ENCODE data around the gene THOC6. TPM values are rescaled to one million over a fixed set of nuclear protein-coding genes. Genes with fewer than 3 reads are reported as not detected.

The THOC6 gene
- total and polyA plus RNA-seq, 2 experiments from 2014 or later: 71.4 to 90.6 TPM

DNA sequence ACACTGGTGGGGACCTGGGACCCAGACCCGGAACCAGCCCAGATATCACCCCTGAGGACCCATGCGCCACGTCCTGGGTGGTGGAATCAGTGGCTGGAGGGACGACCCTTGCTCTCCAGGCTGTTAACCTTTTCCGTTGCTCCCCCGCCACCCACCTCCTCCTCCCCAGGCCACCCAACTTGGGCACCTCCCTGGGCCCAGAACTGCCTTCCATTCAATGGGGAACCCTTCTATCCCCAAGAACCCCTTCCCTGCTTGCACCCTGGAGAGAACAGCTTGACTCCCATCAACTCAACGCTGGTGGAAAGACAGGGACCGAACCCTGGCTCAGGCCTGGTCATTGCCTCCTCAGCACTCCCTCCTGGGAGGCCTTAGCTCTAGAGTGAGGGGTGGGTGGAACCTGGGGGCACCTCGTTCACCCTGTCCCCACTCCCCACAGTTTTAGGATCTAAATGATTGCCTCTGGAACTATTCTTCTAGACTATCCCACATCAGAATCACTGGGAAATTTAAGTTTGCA is 35.9 kb downstream of the THOC6 start:
- TF ChIP-seq ZNF331 (CRISPR knock-in tag; IDR thresholded peaks at IDR 0.05; ENCODE audit: low read depth): no peak
- no peak for TF ChIP-seq STAT1 (IDR thresholded peaks at IDR 0.05; ENCODE audit: unreplicated experiment)
- TF ChIP-seq EZH2 (IDR thresholded peaks at IDR 0.05; ENCODE audit: low read depth, unreplicated experiment): no peak
- no peak for TF ChIP-seq POLR2AphosphoS5 (IDR thresholded peaks at IDR 0.05; ENCODE audit: low read depth)
- TF ChIP-seq, protein P1, sequence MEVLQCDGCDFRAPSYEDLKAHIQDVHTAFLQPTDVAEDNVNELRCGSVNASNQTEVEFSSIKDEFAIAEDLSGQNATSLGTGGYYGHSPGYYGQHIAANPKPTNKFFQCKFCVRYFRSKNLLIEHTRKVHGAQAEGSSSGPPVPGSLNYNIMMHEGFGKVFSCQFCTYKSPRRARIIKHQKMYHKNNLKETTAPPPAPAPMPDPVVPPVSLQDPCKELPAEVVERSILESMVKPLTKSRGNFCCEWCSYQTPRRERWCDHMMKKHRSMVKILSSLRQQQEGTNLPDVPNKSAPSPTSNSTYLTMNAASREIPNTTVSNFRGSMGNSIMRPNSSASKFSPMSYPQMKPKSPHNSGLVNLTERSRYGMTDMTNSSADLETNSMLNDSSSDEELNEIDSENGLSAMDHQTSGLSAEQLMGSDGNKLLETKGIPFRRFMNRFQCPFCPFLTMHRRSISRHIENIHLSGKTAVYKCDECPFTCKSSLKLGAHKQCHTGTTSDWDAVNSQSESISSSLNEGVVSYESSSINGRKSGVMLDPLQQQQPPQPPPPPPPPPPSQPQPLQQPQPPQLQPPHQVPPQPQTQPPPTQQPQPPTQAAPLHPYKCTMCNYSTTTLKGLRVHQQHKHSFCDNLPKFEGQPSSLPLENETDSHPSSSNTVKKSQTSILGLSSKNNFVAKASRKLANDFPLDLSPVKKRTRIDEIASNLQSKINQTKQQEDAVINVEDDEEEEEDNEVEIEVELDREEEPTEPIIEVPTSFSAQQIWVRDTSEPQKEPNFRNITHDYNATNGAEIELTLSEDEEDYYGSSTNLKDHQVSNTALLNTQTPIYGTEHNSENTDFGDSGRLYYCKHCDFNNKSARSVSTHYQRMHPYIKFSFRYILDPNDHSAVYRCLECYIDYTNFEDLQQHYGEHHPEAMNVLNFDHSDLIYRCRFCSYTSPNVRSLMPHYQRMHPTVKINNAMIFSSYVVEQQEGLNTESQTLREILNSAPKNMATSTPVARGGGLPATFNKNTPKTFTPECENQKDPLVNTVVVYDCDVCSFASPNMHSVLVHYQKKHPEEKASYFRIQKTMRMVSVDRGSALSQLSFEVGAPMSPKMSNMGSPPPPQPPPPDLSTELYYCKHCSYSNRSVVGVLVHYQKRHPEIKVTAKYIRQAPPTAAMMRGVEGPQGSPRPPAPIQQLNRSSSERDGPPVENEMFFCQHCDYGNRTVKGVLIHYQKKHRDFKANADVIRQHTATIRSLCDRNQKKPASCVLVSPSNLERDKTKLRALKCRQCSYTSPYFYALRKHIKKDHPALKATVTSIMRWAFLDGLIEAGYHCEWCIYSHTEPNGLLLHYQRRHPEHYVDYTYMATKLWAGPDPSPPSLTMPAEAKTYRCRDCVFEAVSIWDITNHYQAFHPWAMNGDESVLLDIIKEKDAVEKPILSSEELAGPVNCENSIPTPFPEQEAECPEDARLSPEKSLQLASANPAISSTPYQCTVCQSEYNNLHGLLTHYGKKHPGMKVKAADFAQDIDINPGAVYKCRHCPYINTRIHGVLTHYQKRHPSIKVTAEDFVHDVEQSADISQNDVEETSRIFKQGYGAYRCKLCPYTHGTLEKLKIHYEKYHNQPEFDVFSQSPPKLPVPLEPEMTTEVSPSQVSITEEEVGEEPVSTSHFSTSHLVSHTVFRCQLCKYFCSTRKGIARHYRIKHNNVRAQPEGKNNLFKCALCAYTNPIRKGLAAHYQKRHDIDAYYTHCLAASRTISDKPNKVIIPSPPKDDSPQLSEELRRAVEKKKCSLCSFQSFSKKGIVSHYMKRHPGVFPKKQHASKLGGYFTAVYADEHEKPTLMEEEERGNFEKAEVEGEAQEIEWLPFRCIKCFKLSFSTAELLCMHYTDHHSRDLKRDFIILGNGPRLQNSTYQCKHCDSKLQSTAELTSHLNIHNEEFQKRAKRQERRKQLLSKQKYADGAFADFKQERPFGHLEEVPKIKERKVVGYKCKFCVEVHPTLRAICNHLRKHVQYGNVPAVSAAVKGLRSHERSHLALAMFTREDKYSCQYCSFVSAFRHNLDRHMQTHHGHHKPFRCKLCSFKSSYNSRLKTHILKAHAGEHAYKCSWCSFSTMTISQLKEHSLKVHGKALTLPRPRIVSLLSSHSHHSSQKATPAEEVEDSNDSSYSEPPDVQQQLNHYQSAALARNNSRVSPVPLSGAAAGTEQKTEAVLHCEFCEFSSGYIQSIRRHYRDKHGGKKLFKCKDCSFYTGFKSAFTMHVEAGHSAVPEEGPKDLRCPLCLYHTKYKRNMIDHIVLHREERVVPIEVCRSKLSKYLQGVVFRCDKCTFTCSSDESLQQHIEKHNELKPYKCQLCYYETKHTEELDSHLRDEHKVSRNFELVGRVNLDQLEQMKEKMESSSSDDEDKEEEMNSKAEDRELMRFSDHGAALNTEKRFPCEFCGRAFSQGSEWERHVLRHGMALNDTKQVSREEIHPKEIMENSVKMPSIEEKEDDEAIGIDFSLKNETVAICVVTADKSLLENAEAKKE (CRISPR knock-in tag; IDR thresholded peaks at IDR 0.05): no peak
- TF ChIP-seq, protein P2, sequence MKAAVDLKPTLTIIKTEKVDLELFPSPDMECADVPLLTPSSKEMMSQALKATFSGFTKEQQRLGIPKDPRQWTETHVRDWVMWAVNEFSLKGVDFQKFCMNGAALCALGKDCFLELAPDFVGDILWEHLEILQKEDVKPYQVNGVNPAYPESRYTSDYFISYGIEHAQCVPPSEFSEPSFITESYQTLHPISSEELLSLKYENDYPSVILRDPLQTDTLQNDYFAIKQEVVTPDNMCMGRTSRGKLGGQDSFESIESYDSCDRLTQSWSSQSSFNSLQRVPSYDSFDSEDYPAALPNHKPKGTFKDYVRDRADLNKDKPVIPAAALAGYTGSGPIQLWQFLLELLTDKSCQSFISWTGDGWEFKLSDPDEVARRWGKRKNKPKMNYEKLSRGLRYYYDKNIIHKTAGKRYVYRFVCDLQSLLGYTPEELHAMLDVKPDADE (IDR thresholded peaks at IDR 0.05): no peak
- DNase-seq (ENCODE audit: low spot score): no peak
- H3K27ac ChIP-seq (ENCODE audit: low read depth): 0 out of 2 replicates have a peak overlapping the region, but pooled peaks have one; percentile 55

More for the DNA sequence above, 35.9 kb downstream of the THOC6 start:
- peaks cover 4% of the 10 kb centered on the region; the same call in 1 of the 2 replicates for H3K27me3 ChIP-seq (ENCODE audit: insufficient read depth)
- Mint-ChIP-seq H3K27me3 (ENCODE audit: insufficient read depth, low read depth, poor library complexity) (peaks cover 17% of the 10 kb centered on the region), H3K36me3 (ENCODE audit: low read depth) (peaks cover 13% of the 10 kb centered on the region; the same call in 2 of the 3 replicates), H3K4me3 (peak overlapping the region; percentile 73), H3K9me3 (no peaks in the 10 kb centered on the region), H3K27ac (no peak overlapping the region; the same call in 1 of the 2 replicates), H3K4me1 (peaks cover 27% of the 10 kb centered on the region)
- H3K9me2 ChIP-seq (ENCODE audit: insufficient read depth): no peaks in the 10 kb centered on the region
- peak overlapping the region; percentile 90; the same call in 1 of the 2 replicates for H2AFZ ChIP-seq
- H4K20me1 ChIP-seq (replicated peaks; ENCODE audit: insufficient read depth): no peaks in the 10 kb centered on the region; the same call in 1 of the 2 replicates
- peaks cover 14% of the 10 kb centered on the region for H3K4me1 ChIP-seq (ENCODE audit: insufficient read depth)
- peaks cover 15% of the 10 kb centered on the region for H3F3A ChIP-seq (replicated peaks; ENCODE audit: low read depth)
- no peak for ATAC-seq
- H3K36me3 ChIP-seq (ENCODE audit: insufficient read depth): no peaks in the 10 kb centered on the region
- peak overlapping the region; percentile 82 for H3K4me2 ChIP-seq
- H3K4me3 ChIP-seq: peak overlapping the region; percentile 84
- no peaks in the 10 kb centered on the region; the same call in 1 of the 2 replicates for H3K79me2 ChIP-seq (replicated peaks; ENCODE audit: insufficient read depth)

Data from GM23338 (cell line).